PC-3 (cell line): Measurements from ENCODE around the gene OPN3. TPM values are rescaled to one million over a fixed set of nuclear protein-coding genes. Genes with fewer than 3 reads are reported as not detected.

ENCODE experiments used
- ATAC-seq: fragments of 200-7000 bp; cut with Tn5 transposase; 2 replicates; pipeline ENCODE4 v1.9.1; 2020; ENCODE audit warnings: mild to moderate bottlenecking, moderate library complexity
- BruUV-seq: library from RNA; stranded (reverse); fragments of 400-500 nt; replicated peaks from 2 replicates; lab custom pipeline; 2021; lab: Mats Ljungman, UMichigan
- CTCF ChIA-PET: fragments of 300-600 bp; sonication (Branson Sonifier 250); formaldehyde crosslinking; loops from one replicate; lab custom pipeline; 2022; ENCODE audit warnings: antibody characterized with exemption; lab: Charles Lee
- POLR2A ChIA-PET: fragments of 300-600 bp; sonication (Branson Sonifier 250); formaldehyde crosslinking; loops from one replicate; lab custom pipeline; 2022; ENCODE audit warnings: antibody characterized with exemption; ENCODE audit not compliant: unreplicated experiment; lab: Charles Lee
- DNase-seq: peaks from one replicate; pipeline ENCODE4 v3.0.0-alpha.2; 2015
- H2AFZ ChIP-seq: fragments of 300-600 bp; sonication (generic); 2 replicates; pipeline ENCODE4 v1.6.0; 2016; ENCODE audit warnings: antibody characterized with exemption, low read length
- H3F3A ChIP-seq: fragments of 300-600 bp; sonication (generic); one replicate; pipeline ENCODE4 v1.6.0; 2017; ENCODE audit warnings: antibody characterized with exemption, low read length, control low read depth, mild to moderate bottlenecking; ENCODE audit not compliant: unreplicated experiment
- H3K27ac ChIP-seq: fragments of 300-600 bp; sonication (generic); 2 replicates; pipeline ENCODE4 v1.5.1; 2016; ENCODE audit warnings: mild to moderate bottlenecking, low read length
- H3K27me3 ChIP-seq: fragments of 300-600 bp; sonication (generic); 2 replicates; pipeline ENCODE4 v1.6.1; 2016; ENCODE audit warnings: low read length, mixed read lengths
- H3K36me3 ChIP-seq: fragments of 300-600 bp; sonication (generic); 2 replicates; pipeline ENCODE4 v1.6.1; 2016; ENCODE audit warnings: low read depth, mixed run types, low read length, mixed read lengths
- H3K4me1 ChIP-seq: fragments of 300-600 bp; sonication (generic); 2 replicates; pipeline ENCODE4 v1.5.1; 2016; ENCODE audit warnings: low read length; ENCODE audit not compliant: insufficient read depth
- H3K4me2 ChIP-seq: fragments of 300-600 bp; sonication (generic); 2 replicates; pipeline ENCODE4 v1.6.0; 2016; ENCODE audit warnings: low read length
- H3K4me3 ChIP-seq: fragments of 300-600 bp; sonication (generic); 2 replicates; pipeline ENCODE4 v1.5.1; 2016; ENCODE audit warnings: mild to moderate bottlenecking, low read length, mixed read lengths
- H3K79me2 ChIP-seq: fragments of 300-600 bp; sonication (generic); 2 replicates; pipeline ENCODE4 v1.6.1; 2017; ENCODE audit warnings: low read length, mixed read lengths
- H3K9ac ChIP-seq: fragments of 300-600 bp; sonication (generic); 2 replicates; pipeline ENCODE4 v1.6.0; 2016; ENCODE audit warnings: mild to moderate bottlenecking, low read length
- H3K9me2 ChIP-seq: fragments of 300-600 bp; sonication (generic); replicated peaks from 2 replicates; pipeline ENCODE4 v1.6.1; 2016; ENCODE audit warnings: mixed run types, low read length, mixed read lengths
- H3K9me3 ChIP-seq: fragments of 300-600 bp; sonication (generic); 2 replicates; pipeline ENCODE4 v1.6.1; 2016; ENCODE audit warnings: low read length, mixed read lengths
- H4K20me1 ChIP-seq: fragments of 300-600 bp; sonication (generic); 2 replicates; pipeline ENCODE4 v1.6.1; 2016; ENCODE audit warnings: low read length, mixed read lengths
- EZH2 ChIP-seq: fragments of 300-600 bp; sonication (generic); IDR thresholded peaks from one replicate; pipeline ENCODE4 v1.6.1; 2017; ENCODE audit warnings: antibody characterized with exemption, mild to moderate bottlenecking, low read length; ENCODE audit not compliant: unreplicated experiment
- EZH2phosphoT487 ChIP-seq: fragments of 300-600 bp; sonication (generic); IDR thresholded peaks from 2 replicates; pipeline ENCODE4 v1.6.1; 2018; ENCODE audit warnings: mild to moderate bottlenecking, antibody characterized with exemption, low read length, borderline replicate concordance
- intact Hi-C: fragments of 100-400 bp; cut with micrococcal nuclease; formaldehyde crosslinking; loops from 2 replicates; pipeline ENCODE4 v1.9.0; 2023
- total RNA-seq: library from RNA; depleted of rRNA; stranded (reverse); fragments of >200 nt; gene quantifications from 2 replicates; pipeline ENCODE4 v1.2.3, GENCODE V29; 2014
- TF ChIP-seq, protein P1 (sequence below): fragments of 300-600 bp; sonication (generic); conservative IDR thresholded peaks from 2 replicates; pipeline ENCODE4 v1.5.1; 2017; ENCODE audit warnings: antibody characterized with exemption, low read depth, mild to moderate bottlenecking, low read length

The OPN3 gene
- total RNA-seq, 1 experiment from 2014 or later: 44.8 TPM

GRCh38 chr1:241630899-241631298 is 9.3 kb downstream of the OPN3 start:
- Histone ChIP-seq H3K9me3 (no peaks in the 10 kb centered on the region), H3K9ac (no peak overlapping the region), H3F3A (no peaks in the 10 kb centered on the region), H3K4me2 (no peak overlapping the region), H3K36me3 (peaks cover 26% of the 10 kb centered on the region), H3K27ac (no peak overlapping the region), H3K9me2 (no peaks in the 10 kb centered on the region), H3K4me3 (no peak overlapping the region), H3K27me3 (no peaks in the 10 kb centered on the region), H2AFZ (no peak overlapping the region), H3K4me1 (peaks cover 15% of the 10 kb centered on the region), H3K79me2 (peaks cover 44% of the 10 kb centered on the region), H4K20me1 (peaks cover 1% of the 10 kb centered on the region; the same call in 1 of the 2 replicates)
- BruUV-seq: no TSS peak
- intact Hi-C loops: no loop called here
- ChIA-PET POLR2A (no interaction called here), CTCF (no interaction called here)
- no peak for TF ChIP-seq EZH2phosphoT487
- TF ChIP-seq EZH2: no peak
- TF ChIP-seq, protein P1, sequence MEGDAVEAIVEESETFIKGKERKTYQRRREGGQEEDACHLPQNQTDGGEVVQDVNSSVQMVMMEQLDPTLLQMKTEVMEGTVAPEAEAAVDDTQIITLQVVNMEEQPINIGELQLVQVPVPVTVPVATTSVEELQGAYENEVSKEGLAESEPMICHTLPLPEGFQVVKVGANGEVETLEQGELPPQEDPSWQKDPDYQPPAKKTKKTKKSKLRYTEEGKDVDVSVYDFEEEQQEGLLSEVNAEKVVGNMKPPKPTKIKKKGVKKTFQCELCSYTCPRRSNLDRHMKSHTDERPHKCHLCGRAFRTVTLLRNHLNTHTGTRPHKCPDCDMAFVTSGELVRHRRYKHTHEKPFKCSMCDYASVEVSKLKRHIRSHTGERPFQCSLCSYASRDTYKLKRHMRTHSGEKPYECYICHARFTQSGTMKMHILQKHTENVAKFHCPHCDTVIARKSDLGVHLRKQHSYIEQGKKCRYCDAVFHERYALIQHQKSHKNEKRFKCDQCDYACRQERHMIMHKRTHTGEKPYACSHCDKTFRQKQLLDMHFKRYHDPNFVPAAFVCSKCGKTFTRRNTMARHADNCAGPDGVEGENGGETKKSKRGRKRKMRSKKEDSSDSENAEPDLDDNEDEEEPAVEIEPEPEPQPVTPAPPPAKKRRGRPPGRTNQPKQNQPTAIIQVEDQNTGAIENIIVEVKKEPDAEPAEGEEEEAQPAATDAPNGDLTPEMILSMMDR: no peak
- DNase-seq (no peak), ATAC-seq (no peak)

DNA sequence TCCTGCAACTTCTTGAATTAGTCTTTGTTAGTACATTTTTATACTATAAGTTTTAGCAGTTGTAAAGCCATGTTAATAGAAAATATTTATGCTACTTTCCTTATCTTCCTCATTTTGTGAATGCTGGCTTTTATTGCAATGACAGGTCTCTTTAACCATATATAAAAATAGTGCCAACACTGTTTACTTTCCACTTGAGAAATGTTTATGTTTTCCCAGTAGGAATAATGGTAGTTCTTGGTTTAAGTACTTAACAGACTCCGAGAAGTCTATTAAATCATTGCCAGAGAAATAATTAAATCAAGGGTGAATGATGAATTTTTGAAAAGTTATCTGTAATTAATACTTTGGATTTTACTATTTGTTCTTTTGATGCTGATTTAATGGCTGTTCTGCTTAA is 9.7 kb downstream of the OPN3 start:
- no peaks in the 10 kb centered on the region for H3F3A ChIP-seq
- no peaks in the 10 kb centered on the region; the same call in 1 of the 2 replicates for H4K20me1 ChIP-seq
- H3K9me3 ChIP-seq: no peaks in the 10 kb centered on the region
- H3K79me2 ChIP-seq: peaks cover 40% of the 10 kb centered on the region
- DNase-seq (no peak), ATAC-seq (no peak)
- no peaks in the 10 kb centered on the region for H3K9me2 ChIP-seq
- no peak overlapping the region for H3K27ac ChIP-seq
- no peak overlapping the region for H3K9ac ChIP-seq
- ChIA-PET POLR2A (no interaction called here), CTCF (no interaction called here)
- no peak overlapping the region for H3K4me2 ChIP-seq
- H3K27me3 ChIP-seq: no peaks in the 10 kb centered on the region
- H3K36me3 ChIP-seq: peaks cover 21% of the 10 kb centered on the region
- H3K4me1 ChIP-seq: peaks cover 20% of the 10 kb centered on the region
- no peak overlapping the region for H2AFZ ChIP-seq
- TF ChIP-seq, protein P1: no peak
- TF ChIP-seq EZH2phosphoT487: no peak
- no TSS peak for BruUV-seq
- no peak overlapping the region for H3K4me3 ChIP-seq
- intact Hi-C loops: no loop called here

DNA sequence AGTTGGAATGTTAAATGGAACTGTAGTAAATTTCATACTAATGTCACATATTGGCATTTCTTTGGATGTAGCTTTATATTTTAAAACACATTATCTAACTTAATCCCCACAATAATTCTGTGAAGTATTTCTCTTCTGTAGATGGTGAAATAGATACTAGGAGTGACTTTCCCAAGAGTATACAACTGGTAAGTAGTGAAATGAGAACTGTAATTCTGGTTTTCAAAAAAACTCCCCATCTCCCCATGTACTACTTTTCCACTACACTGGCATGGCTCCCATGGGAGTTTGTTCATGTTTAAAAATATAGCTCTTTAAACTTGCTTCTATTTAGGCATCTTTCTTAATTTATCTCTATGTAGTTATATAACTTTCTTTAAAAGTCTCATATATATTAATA is 10.2 kb downstream of the OPN3 start:
- Histone ChIP-seq H3K9ac (no peak overlapping the region), H3K79me2 (peaks cover 35% of the 10 kb centered on the region), H3K36me3 (peaks cover 17% of the 10 kb centered on the region), H3K9me2 (no peaks in the 10 kb centered on the region), H3K27ac (no peak overlapping the region), H3F3A (no peaks in the 10 kb centered on the region), H4K20me1 (no peaks in the 10 kb centered on the region; the same call in 1 of the 2 replicates), H3K27me3 (no peaks in the 10 kb centered on the region), H2AFZ (no peak overlapping the region), H3K4me1 (peaks cover 24% of the 10 kb centered on the region), H3K4me3 (no peak overlapping the region), H3K9me3 (no peaks in the 10 kb centered on the region), H3K4me2 (no peak overlapping the region)
- CTCF ChIA-PET: interaction anchor here (0.6 kb wide), 1 partner anchor 116 kb away, joined by 6 read pairs; no protein-coding TSS in a partner anchor
- ATAC-seq (no peak), DNase-seq (no peak)
- intact Hi-C loops: no loop called here
- POLR2A ChIA-PET: no interaction called here
- no TSS peak for BruUV-seq
- TF ChIP-seq, protein P1: no peak; the same call in 1 of the 2 replicates
- TF ChIP-seq EZH2: no peak
- TF ChIP-seq EZH2phosphoT487: no peak
